Measurements from ENCODE around the gene LIMD2. TPM values are rescaled to one million over a fixed set of nuclear protein-coding genes. Genes with fewer than 3 reads are reported as not detected.

Gene LIMD2
- total RNA-seq, 1 experiment from 2014 or later, result 3.3 TPM

- DNase-seq, result no peak
- Histone ChIP-seq H3K9me3 (no peaks in the 10 kb centered on the region), H3K27me3 (no peaks in the 10 kb centered on the region), H3K4me3 (no peak overlapping the region), H3K36me3 (peaks cover 28% of the 10 kb centered on the region)
Measured at GRCh38 chr17:63703556-63704258, 3.8 kb upstream of the LIMD2 start.

DNA sequence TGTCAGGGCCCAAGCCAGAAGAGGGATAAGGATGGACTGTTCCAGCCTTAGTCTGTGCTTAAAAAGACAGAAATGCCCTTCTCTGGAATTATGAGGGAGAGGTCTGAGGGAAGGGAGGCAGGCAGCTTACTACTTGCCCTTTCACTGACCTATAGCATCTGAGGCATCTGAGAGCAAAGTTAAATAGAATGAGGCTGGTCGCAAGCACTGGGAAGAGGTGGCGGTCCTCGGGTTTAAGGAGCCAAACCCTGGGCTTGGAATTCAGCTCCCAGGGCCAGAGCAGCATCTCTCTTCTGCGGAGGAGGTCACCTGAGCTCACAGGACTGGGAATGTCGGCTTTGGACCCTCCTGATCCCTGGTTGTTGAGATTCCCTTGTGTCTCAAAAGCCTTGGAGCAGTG lies 3.1 kb upstream of the LIMD2 start:
- Histone ChIP-seq H3K36me3 (peaks cover 22% of the 10 kb centered on the region), H3K4me3 (no peak overlapping the region), H3K27me3 (no peaks in the 10 kb centered on the region), H3K9me3 (no peaks in the 10 kb centered on the region)
- no peak for DNase-seq

DNA sequence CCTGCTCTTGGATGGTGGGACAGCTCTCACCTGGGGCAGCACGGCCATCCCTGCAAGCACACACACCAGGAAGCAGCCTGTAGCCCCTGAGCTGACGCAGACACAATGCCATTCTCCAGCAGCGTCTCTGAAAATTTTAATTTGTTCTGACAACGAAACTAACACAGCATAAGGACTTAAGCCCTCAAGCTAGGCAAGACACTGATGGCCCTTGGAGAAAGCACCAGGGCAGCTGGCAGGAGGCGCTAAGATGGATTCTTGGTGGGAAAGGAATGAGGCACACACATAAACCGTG lies 2.7 kb upstream of the LIMD2 start:
- Histone ChIP-seq H3K9me3 (no peaks in the 10 kb centered on the region), H3K27me3 (no peaks in the 10 kb centered on the region), H3K4me3 (no peak overlapping the region), H3K36me3 (peaks cover 19% of the 10 kb centered on the region)
- DNase-seq, result no peak

DNA sequence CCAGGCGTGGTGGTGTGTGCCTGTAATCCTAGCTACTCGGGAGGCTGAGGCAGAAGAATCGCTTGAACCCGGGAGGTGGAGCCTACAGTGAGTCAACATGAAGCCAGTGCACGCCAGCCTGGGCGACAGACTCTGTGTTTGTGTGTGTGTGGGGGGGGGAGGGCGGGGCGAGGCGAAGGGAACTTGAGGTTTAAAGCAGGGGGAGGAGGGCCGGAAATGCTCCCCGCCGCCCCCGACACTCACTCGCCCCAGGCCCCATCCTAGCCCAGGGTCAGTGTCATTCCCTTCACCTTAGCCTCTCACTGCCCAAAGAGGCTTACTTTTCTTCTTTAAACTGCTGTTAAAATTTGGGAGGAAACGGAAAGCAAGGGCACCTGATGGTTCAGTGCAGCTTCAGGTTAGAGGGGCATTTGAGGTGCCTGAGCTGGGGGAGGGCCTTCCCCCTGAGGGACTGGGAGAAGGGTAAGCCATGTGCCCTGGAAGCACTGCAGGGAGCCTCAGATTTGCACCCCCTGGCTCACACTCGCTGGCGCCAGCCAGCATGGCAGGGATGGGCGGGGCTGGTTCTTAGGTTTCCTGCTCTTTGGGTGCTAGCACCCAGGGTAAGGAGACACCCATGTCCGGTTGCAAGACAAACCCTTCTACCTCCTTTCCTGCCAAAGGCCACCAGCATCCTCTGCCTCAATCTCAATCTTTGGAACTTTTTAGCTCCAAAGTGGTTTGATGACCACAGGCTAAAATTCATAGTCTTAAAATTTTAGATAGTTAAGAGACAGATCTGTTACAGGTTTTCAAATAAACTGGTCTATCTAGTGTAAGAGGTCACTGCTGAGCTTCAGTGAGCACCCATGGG lies 2.2 kb upstream of the LIMD2 start:
- peaks cover 19% of the 10 kb centered on the region for H3K36me3 ChIP-seq
- no peaks in the 10 kb centered on the region for H3K9me3 ChIP-seq
- H3K4me3 ChIP-seq, result no peak overlapping the region
- H3K27me3 ChIP-seq, result no peaks in the 10 kb centered on the region
- DNase-seq, result no peak

GRCh38 chr17:63701456-63701820 lies 1.5 kb upstream of the LIMD2 start:
- no peaks in the 10 kb centered on the region for H3K9me3 ChIP-seq
- peaks cover 16% of the 10 kb centered on the region for H3K36me3 ChIP-seq
- no peak for DNase-seq
- H3K4me3 ChIP-seq, result no peak overlapping the region
- no peaks in the 10 kb centered on the region for H3K27me3 ChIP-seq

- DNase-seq, result no peak
- Histone ChIP-seq H3K27me3 (no peaks in the 10 kb centered on the region), H3K36me3 (peaks cover 11% of the 10 kb centered on the region; the same call in 1 of the 2 replicates), H3K4me3 (peak overlapping the region; percentile 36), H3K9me3 (no peaks in the 10 kb centered on the region)
Measured at GRCh38 chr17:63700528-63701455, 867 bp upstream of the LIMD2 start.

DNA sequence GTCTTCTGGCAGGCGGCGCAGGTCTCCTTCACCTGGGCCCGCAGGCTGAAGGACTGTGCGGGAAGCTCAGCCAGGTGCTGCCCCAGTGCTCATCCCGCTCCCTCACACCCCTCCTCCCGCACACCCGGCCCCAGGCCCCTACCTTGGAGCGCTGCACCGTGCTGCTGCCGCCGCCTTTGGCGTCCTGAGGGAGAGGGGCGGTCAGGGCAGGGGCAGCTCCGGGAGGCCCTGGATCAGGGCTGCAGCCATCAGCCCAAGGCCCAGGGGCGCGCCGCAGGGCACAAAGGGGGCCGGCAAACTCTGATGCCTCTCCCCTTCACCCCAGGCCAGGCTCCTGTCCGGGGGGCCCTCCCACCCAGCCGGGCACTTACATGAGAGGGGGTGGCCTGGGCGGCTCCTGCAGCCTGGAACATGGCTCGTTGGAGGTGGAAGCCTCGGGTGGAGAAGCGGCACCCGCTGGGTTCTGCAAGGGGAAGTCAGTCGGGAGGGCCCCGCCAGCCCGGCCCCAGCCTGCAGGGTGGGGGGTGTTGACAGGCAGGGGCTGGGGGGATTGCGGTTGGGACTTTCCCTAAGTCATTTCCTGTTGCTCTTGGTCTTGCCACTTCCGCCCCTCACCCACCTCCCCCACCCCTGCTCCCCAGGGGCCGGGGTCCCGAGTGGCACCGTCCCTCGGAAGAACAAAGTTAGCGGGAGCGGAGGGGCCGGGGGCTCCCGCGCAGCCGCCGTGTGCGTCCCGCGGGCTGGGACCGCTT lies 863 bp downstream of the LIMD2 start:
- peak overlapping the region; percentile 45; the same call in 1 of the 2 replicates for H3K4me3 ChIP-seq
- no peak for DNase-seq
- H3K36me3 ChIP-seq, result 0 out of 2 replicates have a peak, but pooled peaks cover 7% of the 10 kb centered on the region
- H3K27me3 ChIP-seq, result no peaks in the 10 kb centered on the region
- H3K9me3 ChIP-seq, result no peaks in the 10 kb centered on the region

- no peak for DNase-seq
- no peak overlapping the region for H3K4me3 ChIP-seq
- no peaks in the 10 kb centered on the region for H3K27me3 ChIP-seq
- 0 out of 2 replicates have a peak, but pooled peaks cover 7% of the 10 kb centered on the region for H3K36me3 ChIP-seq
- no peaks in the 10 kb centered on the region for H3K9me3 ChIP-seq
Measured at GRCh38 chr17:63698381-63698885, 1.5 kb downstream of the LIMD2 start.

GRCh38 chr17:63697341-63698286 lies 2.3 kb downstream of the LIMD2 start:
- Histone ChIP-seq H3K4me3 (no peak overlapping the region), H3K27me3 (no peaks in the 10 kb centered on the region), H3K9me3 (no peaks in the 10 kb centered on the region), H3K36me3 (0 out of 2 replicates have a peak, but pooled peaks cover 7% of the 10 kb centered on the region)
- no peak for DNase-seq

DNA sequence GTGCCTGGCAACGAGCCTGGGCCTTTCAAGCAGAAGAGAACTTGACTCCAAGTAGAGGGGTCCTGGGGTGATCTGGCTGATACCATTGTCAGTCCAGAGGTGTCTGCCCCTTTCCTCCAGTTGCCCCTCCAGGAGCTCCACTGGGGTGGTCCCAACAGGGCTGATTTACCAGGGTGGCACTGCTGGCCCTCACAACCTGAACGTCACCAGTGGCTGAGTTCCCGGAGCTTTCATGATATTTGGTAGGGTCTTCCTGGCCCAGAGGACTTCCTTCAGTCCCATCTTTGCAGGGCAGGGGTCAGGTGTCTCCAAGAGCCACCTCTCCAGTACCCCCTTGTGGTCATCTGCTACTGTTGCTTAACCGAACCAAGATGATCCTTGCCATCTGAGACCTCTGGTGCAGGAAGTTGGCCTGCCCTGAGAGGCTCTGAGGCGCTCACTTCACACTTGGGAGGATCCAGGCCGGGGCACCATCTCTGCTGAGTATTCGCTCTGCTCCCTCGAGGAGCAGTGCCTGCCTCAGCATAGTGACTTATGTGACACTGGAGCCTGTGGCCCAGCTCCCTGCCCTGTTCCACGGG lies 3.5 kb downstream of the LIMD2 start:
- peak; percentile 35 for DNase-seq
- H3K4me3 ChIP-seq, result no peak overlapping the region
- peaks cover 10% of the 10 kb centered on the region; the same call in 1 of the 2 replicates for H3K36me3 ChIP-seq
- no peaks in the 10 kb centered on the region for H3K9me3 ChIP-seq
- no peaks in the 10 kb centered on the region for H3K27me3 ChIP-seq

DNA sequence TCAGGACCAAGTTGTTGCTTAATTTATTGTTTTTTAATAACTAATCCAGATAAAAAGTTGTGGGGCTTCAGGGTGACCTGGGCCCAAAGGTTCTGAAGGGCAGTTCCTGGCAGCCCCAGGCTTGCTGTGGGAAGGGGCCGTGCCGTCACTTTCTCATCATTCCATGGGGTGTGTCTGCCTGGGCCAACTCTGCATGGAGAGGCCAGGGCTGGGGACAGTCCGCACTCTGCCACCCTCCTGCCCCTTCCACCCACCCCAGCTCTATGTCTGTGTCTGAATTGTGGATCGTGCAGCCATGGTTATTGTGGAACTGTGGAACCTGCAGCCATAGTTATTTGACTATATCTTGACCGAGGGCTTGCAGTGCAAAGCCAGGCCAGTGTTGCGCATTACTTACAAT lies 4.0 kb downstream of the LIMD2 start:
- DNase-seq, result no peak
- H3K9me3 ChIP-seq, result no peaks in the 10 kb centered on the region
- H3K27me3 ChIP-seq, result no peaks in the 10 kb centered on the region
- peaks cover 11% of the 10 kb centered on the region; the same call in 1 of the 2 replicates for H3K36me3 ChIP-seq
- H3K4me3 ChIP-seq, result no peak overlapping the region

GRCh38 chr17:63694950-63695773 lies 4.8 kb downstream of the LIMD2 start:
- DNase-seq, result no peak
- Histone ChIP-seq H3K4me3 (no peak overlapping the region), H3K9me3 (no peaks in the 10 kb centered on the region), H3K27me3 (no peaks in the 10 kb centered on the region), H3K36me3 (peaks cover 14% of the 10 kb centered on the region; the same call in 1 of the 2 replicates)

GRCh38 chr17:63694229-63694949 lies 5.5 kb downstream of the LIMD2 start:
- H3K36me3 ChIP-seq, result peaks cover 16% of the 10 kb centered on the region; the same call in 1 of the 2 replicates
- H3K4me3 ChIP-seq, result no peak overlapping the region
- H3K27me3 ChIP-seq, result no peaks in the 10 kb centered on the region
- no peaks in the 10 kb centered on the region for H3K9me3 ChIP-seq
- DNase-seq, result no peak
